MCF 10A (cell line): ENCODE measurements around the gene LGALS3BP. TPM values are rescaled to one million over a fixed set of nuclear protein-coding genes. Genes with fewer than 3 reads are reported as not detected.

Experiments used
- BruUV-seq: library from RNA; stranded (reverse); fragments of 400-500 nt; replicated peaks from 2 replicates; lab custom pipeline; 2021; lab: Mats Ljungman, UMichigan
- CTCF ChIA-PET: fragments of 300-600 bp; sonication (Branson Sonifier 250); formaldehyde crosslinking; extraction: SDS; loops from one replicate; lab custom pipeline; 2021; ENCODE audit warnings: antibody characterized with exemption, inconsistent platforms; lab: Yijun Ruan, JAX
- POLR2A ChIA-PET: fragments of 300-600, 350-650 bp; sonication (Branson Sonifier 250); formaldehyde crosslinking; extraction: SDS; loops from one replicate; lab custom pipeline; 2020; ENCODE audit warnings: antibody characterized with exemption, inconsistent platforms; lab: Yijun Ruan, JAX
- DNase-seq: peaks from one replicate; pipeline ENCODE4 v3.0.0-alpha.2; 2018; ENCODE audit not compliant: unreplicated experiment
- H3K27ac Mint-ChIP-seq: one replicate; pipeline ENCODE4 v1.8.0; 2022; ENCODE audit warnings: mild to moderate bottlenecking, low read depth, mixed read lengths; ENCODE audit not compliant: unreplicated experiment
- H3K27me3 Mint-ChIP-seq: one replicate; pipeline ENCODE4 v1.8.0; 2022; ENCODE audit warnings: mixed read lengths; ENCODE audit not compliant: insufficient read depth, unreplicated experiment
- H3K36me3 Mint-ChIP-seq: one replicate; pipeline ENCODE4 v1.8.0; 2022; ENCODE audit warnings: mild to moderate bottlenecking, moderate library complexity, mixed read lengths; ENCODE audit not compliant: insufficient read depth, unreplicated experiment
- H3K4me1 Mint-ChIP-seq: one replicate; pipeline ENCODE4 v1.8.0; 2022; ENCODE audit warnings: mixed read lengths; ENCODE audit not compliant: insufficient read depth, unreplicated experiment
- H3K4me3 Mint-ChIP-seq: one replicate; pipeline ENCODE4 v1.8.0; 2022; ENCODE audit warnings: mild to moderate bottlenecking, moderate library complexity, mixed read lengths; ENCODE audit not compliant: unreplicated experiment
- H3K9me3 Mint-ChIP-seq: one replicate; pipeline ENCODE4 v1.8.0; 2022; ENCODE audit warnings: mixed read lengths; ENCODE audit not compliant: unreplicated experiment
- CTCF ChIP-seq: fragments of 200-600 bp; IDR thresholded peaks from one replicate; pipeline ENCODE4 v1.8.0; 2022; ENCODE audit warnings: antibody characterized with exemption, mild to moderate bottlenecking; ENCODE audit not compliant: unreplicated experiment
- intact Hi-C: fragments of 100-400 bp; cut with micrococcal nuclease; formaldehyde crosslinking; loops from 2 replicates; pipeline ENCODE4 v1.14.1; 2022
- total RNA-seq: library from RNA; stranded (reverse); gene quantifications from 2 replicates; pipeline ENCODE4 v1.2.3, GENCODE V29; 2022

The LGALS3BP gene
- total RNA-seq, 1 experiment from 2014 or later = 58.0 TPM

- Mint-ChIP-seq H3K9me3 (no peaks in the 10 kb centered on the region), H3K4me1 (peaks cover 10% of the 10 kb centered on the region), H3K36me3 (peaks cover 59% of the 10 kb centered on the region), H3K27me3 (no peaks in the 10 kb centered on the region), H3K27ac (no peak overlapping the region), H3K4me3 (no peak overlapping the region)
- ChIA-PET POLR2A (no interaction called here), CTCF (interaction anchor here (0.6 to 1.3 kb wide), 7 partner anchors 20 to 233 kb away, joined by 3 to 4 read pairs (median 3); no protein-coding TSS in a partner anchor)
- intact Hi-C loops = no loop called here
- no peak for TF ChIP-seq CTCF
- no peak for DNase-seq
- BruUV-seq = no TSS peak
Observed at GRCh38 chr17:78991017-78991738, 11.5 kb upstream of the LGALS3BP start.

DNA sequence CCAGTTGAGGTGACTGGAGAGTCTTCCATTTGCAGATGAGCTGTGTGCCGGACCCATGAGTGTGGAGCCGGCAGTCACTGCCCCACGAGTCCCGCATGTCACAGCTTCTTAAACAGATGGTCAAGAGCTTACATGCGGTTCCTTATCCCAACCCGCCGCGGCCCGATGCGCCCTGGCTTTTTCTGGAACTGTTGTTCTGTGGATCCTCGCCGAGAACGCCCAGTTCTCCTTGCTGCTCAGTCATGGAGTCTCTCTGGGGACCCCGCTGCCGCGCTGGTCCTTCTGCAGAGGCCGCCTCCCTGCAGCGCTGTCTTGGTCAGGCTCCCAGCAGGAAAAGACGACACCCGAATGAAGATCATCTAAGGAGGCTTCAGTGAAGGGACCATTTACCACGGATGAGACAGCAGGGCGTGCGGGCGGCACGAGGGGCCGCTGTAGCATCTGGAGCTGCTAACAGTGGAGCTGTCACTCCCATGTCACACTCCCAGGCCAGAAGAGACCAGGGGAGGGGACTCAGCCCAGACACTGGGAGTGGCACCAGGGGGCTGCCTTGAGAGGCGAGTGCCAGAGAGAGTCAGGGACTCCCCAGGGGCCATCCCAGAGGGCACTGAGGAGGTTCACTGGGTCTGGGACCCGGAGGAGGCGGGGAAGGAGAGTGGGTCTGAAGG lies 10.8 kb upstream of the LGALS3BP start:
- ChIA-PET POLR2A (no interaction called here), CTCF (interaction anchor here (0.5 to 1.3 kb wide), 4 partner anchors 44 to 106 kb away, joined by 3 to 4 read pairs (median 3); no protein-coding TSS in a partner anchor)
- peaks cover 59% of the 10 kb centered on the region for H3K36me3 Mint-ChIP-seq
- BruUV-seq = no TSS peak
- no peaks in the 10 kb centered on the region for H3K9me3 Mint-ChIP-seq
- H3K4me1 Mint-ChIP-seq = peaks cover 10% of the 10 kb centered on the region
- intact Hi-C loops = no loop called here
- H3K27ac Mint-ChIP-seq = no peak overlapping the region
- no peak for DNase-seq
- no peaks in the 10 kb centered on the region for H3K27me3 Mint-ChIP-seq
- H3K4me3 Mint-ChIP-seq = no peak overlapping the region
- TF ChIP-seq CTCF = no peak

- Mint-ChIP-seq H3K27ac (no peak overlapping the region), H3K27me3 (no peaks in the 10 kb centered on the region), H3K4me1 (peaks cover 10% of the 10 kb centered on the region), H3K4me3 (no peak overlapping the region), H3K9me3 (no peaks in the 10 kb centered on the region), H3K36me3 (peaks cover 38% of the 10 kb centered on the region)
- TF ChIP-seq CTCF = no peak
- no TSS peak for BruUV-seq
- no peak for DNase-seq
- intact Hi-C loops = no loop called here
- ChIA-PET CTCF (interaction anchor here (0.9 to 1.1 kb wide), 2 partner anchors 54 to 404 kb away, joined by 3 read pairs; no protein-coding TSS in a partner anchor), POLR2A (no interaction called here)
Observed at GRCh38 chr17:78988152-78988551, 8.4 kb upstream of the LGALS3BP start.
